K562 (cell line): Measurements from ENCODE around the gene ABCC5. TPM values are rescaled to one million over a fixed set of nuclear protein-coding genes. Genes with fewer than 3 reads are reported as not detected.

Experiments
- CTCF ChIP-seq, 3 experiments: IDR thresholded peaks in 2 of 3; conservative IDR thresholded peaks in 1 of 3; 2 replicates each; pipeline ENCODE4 v1.5.1; 2011 to 2012; ENCODE audit warnings: low read length in 3 of 3, mild to moderate bottlenecking in 3 of 3, control low read depth in 2 of 3, improper control_type of control experiment in 1 of 3, inconsistent platforms in 1 of 3, low read depth in 1 of 3, mixed read lengths in 1 of 3, moderate library complexity in 1 of 3; ENCODE audit not compliant: insufficient read depth in 2 of 3
- ERF ChIP-seq: fragments of 450-650 bp; formaldehyde crosslinking; IDR thresholded peaks from 2 replicates; pipeline ENCODE4 v1.4.0; 2020; ENCODE audit warnings: mild to moderate bottlenecking, mixed read lengths
- ETS1 ChIP-seq: conservative IDR thresholded peaks from 2 replicates; pipeline ENCODE4 v1.6.1; 2011; ENCODE audit warnings: low read depth, mild to moderate bottlenecking, low read length; ENCODE audit not compliant: control insufficient read depth
- HOMEZ ChIP-seq: fragments of 250-450 bp; sonication (Bioruptor Pico); IDR thresholded peaks from 2 replicates; pipeline ENCODE4 v1.4.0; 2020; ENCODE audit warnings: mild to moderate bottlenecking, moderate library complexity
- MAX ChIP-seq: sonication (generic); formaldehyde crosslinking; IDR thresholded peaks from 2 replicates; pipeline ENCODE4 v1.9.0; 2022; ENCODE audit warnings: mild to moderate bottlenecking, missing genetic modification reagents
- MEF2D ChIP-seq: conservative IDR thresholded peaks from 2 replicates; pipeline ENCODE4 v1.6.1; 2016; ENCODE audit warnings: low read depth, missing genetic modification characterization, missing compliant biosample characterization
- MTA1 ChIP-seq: fragments of 450-650 bp; IDR thresholded peaks from 2 replicates; pipeline ENCODE4 v1.6.1; 2017; ENCODE audit warnings: borderline replicate concordance
- NRF1 ChIP-seq, 2 experiments: fragments of 450-650 bp; IDR thresholded peaks in 1 of 2; conservative IDR thresholded peaks in 1 of 2; 2 replicates each; pipeline ENCODE4 v1.6.1; 2014; ENCODE audit warnings: mild to moderate bottlenecking in 2 of 2
- TFAP4 ChIP-seq: sonication (generic); formaldehyde crosslinking; IDR thresholded peaks from 2 replicates; pipeline ENCODE4 v1.8.0; 2022; ENCODE audit warnings: missing genetic modification reagents, mild to moderate bottlenecking, moderate library complexity, borderline replicate concordance
- UBTF ChIP-seq, 2 experiments: IDR thresholded peaks; 2 replicates each; pipeline ENCODE4 v1.6.1; 2012; ENCODE audit warnings: improper control_type of control experiment in 2 of 2, low read depth in 2 of 2, low read length in 2 of 2, borderline replicate concordance in 1 of 2
- YY1 ChIP-seq, 3 experiments: IDR thresholded peaks; 2 replicates each; pipeline ENCODE4 v1.6.1; 2011; ENCODE audit warnings: low read length in 2 of 3, mild to moderate bottlenecking in 2 of 3, moderate library complexity in 2 of 3, borderline replicate concordance in 1 of 3, control low read depth in 1 of 3, low read depth in 1 of 3; ENCODE audit not compliant: insufficient read depth in 3 of 3, insufficient replicate concordance in 2 of 3, control insufficient read depth in 1 of 3, insufficient read length in 1 of 3; ENCODE audit errors: extremely low read depth in 1 of 3
- ZNF449 ChIP-seq: fragments of 250-450 bp; sonication (Bioruptor Pico); IDR thresholded peaks from 2 replicates; pipeline ENCODE4 v1.8.0; 2022; ENCODE audit warnings: moderate library complexity, mild to moderate bottlenecking, inconsistent platforms
- polyA plus RNA-seq, 8 experiments: library from polyadenylated mRNA; depleted of rRNA in 4 of 8; stranded (reverse) in 5 of 8; unstranded in 3 of 8; fragments of >200 nt; fragmentation: Nextera tagmentation in 2 of 8; fragmentation: Illumina TruSeq in 1 of 8; extraction: Ambion mirVana in 2 of 8; extraction: Trizol in 1 of 8; gene quantifications; 2 replicates each; pipeline versions ENCODE4 v1.2.1 to v1.2.3, GENCODE V29; 2011 to 2014; ENCODE audit warnings: inconsistent platforms in 1 of 8, missing spikeins in 1 of 8
- total RNA-seq, 7 experiments: library from RNA; depleted of rRNA in 6 of 7; stranded (reverse); fragments of >200 nt in 6 of 7; fragmentation: Illumina TruSeq in 2 of 7; extraction: Trizol in 2 of 7; gene quantifications; 2 replicates each; pipeline versions ENCODE4 v1.2.1 to v1.2.3, GENCODE V29; 2011 to 2021; ENCODE audit warnings: low replicate concordance in 1 of 7

Gene ABCC5
- total and polyA plus RNA-seq, 9 of the 15 experiments (the other 6 are each of a cell fraction or from before 2014, with no cell fraction given), result 22.0 to 53.0 (median 41.9) TPM

GRCh38 chr3:184016811-184017671, 643 bp downstream of the ABCC5 start (continued):
- TF ChIP-seq MAX (CRISPR knock-in tag) (peak; percentile 60), NRF1 (conservative IDR thresholded peaks at IDR 0.05 in 1 of 2, IDR thresholded peaks at IDR 0.05 in 1 of 2) (no peak), ERF (CRISPR knock-in tag) (peak; percentile 64; the same call in 1 of the 2 replicates), HOMEZ (CRISPR knock-in tag) (0 out of 2 replicates have a peak, but pooled peaks have one; percentile 6), MTA1 (no peak), CTCF (IDR thresholded peaks at IDR 0.05 in 2 of 3, conservative IDR thresholded peaks at IDR 0.05 in 1 of 3; ENCODE audit: insufficient read depth in 2 of 3, low read depth in 1 of 3, low read length in 3 of 3) (peak; percentile 79 to 86 (median 86)), YY1 (IDR thresholded peaks at IDR 0.05; ENCODE audit: borderline replicate concordance in 1 of 3, control insufficient read depth in 1 of 3, extremely low read depth in 1 of 3, insufficient read depth in 3 of 3, insufficient read length in 1 of 3, insufficient replicate concordance in 2 of 3, low read depth in 1 of 3, low read length in 2 of 3) (peak in 1 of 3 experiments; percentile 42), MEF2D (tag) (no peak), TFAP4 (no peak), UBTF (IDR thresholded peaks at IDR 0.05; ENCODE audit: borderline replicate concordance in 1 of 2, low read depth in 2 of 2, low read length in 2 of 2) (0 out of 4 replicates have a peak, but pooled peaks of 1 of the 2 experiments have one; percentile 25), ZNF449 (CRISPR knock-in tag) (no peak), ETS1 (no peak)
